ENCODE results near the gene ATP5F1E. TPM values are rescaled to one million over a fixed set of nuclear protein-coding genes. Genes with fewer than 3 reads are reported as not detected.

Gene ATP5F1E
- total and polyA plus RNA-seq, 9 of the 15 experiments (the other 6 are each of a cell fraction or from before 2014, with no cell fraction given) = 60.3 to 162 (median 113) TPM

GRCh38 chr20:59004763-59005522, 27.2 kb downstream of the ATP5F1E start:
- Histone ChIP-seq H3K27ac (ENCODE audit: extremely low read depth, low read depth, low read length) (no peak overlapping the region; the same call in 2 of the 3 replicates), H3K4me3 (peak overlapping the region; percentile 66; the same call in 1 of the 2 replicates), H3K79me2 (ENCODE audit: control insufficient read depth, insufficient read depth, low read length) (peaks cover 41% of the 10 kb centered on the region), H3K4me2 (ENCODE audit: insufficient read depth, low read length) (peak overlapping the region; percentile 87), H3K4me1 (replicated peaks in 1 of 2; ENCODE audit: control insufficient read depth in 2 of 2, insufficient read depth in 2 of 2, low read length in 2 of 2) (peaks cover 31 to 81% of the 10 kb centered on the region in 2 experiments), H3K9me1 (ENCODE audit: control insufficient read depth, insufficient read depth, low read length) (peaks cover 6% of the 10 kb centered on the region), H3K27me3 (ENCODE audit: control insufficient read depth in 2 of 2, insufficient read depth in 2 of 2, low read length in 2 of 2) (no peaks in the 10 kb centered on the region), H2AFZ (ENCODE audit: low read depth, low read length) (no peak overlapping the region), H3K36me3 (ENCODE audit: control insufficient read depth, insufficient read depth, low read length) (peaks cover 52% of the 10 kb centered on the region; the same call in 2 of the 3 replicates), H4K20me1 (replicated peaks; ENCODE audit: control insufficient read depth, insufficient read depth, low read length) (peaks cover 2% of the 10 kb centered on the region), H3K9me3 (replicated peaks; ENCODE audit: control insufficient read depth, insufficient read depth, low read depth, low read length) (no peaks in the 10 kb centered on the region), H3K9ac (ENCODE audit: insufficient read depth in 1 of 2, low read depth in 2 of 2, low read length in 2 of 2) (peak overlapping the region; percentile 91 to 99; a peak in 3 of 4 replicates)
- ATAC-seq = no peak
- no peak for FAIRE-seq
- DNase-seq (ENCODE audit: extremely low read depth in 1 of 4, low spot score in 3 of 4) = no peak
- WGBS (ENCODE audit: insufficient coverage, low coverage, missing lambda C conversion rate) = 72% methylated on average over 16 of the region's 17 CpGs
- intact Hi-C loops (cut with micrococcal nuclease) = no loop called here
- no TSS peak for BruUV-seq (replicated peaks)
- ChIA-PET CTCF (ENCODE audit: low intra/inter-chr PET ratio) (no interaction called here), POLR2A (interaction anchor here (1.1 kb wide), 2 partner anchors 16 to 21 kb away, joined by 3 read pairs; no protein-coding TSS in a partner anchor)
- in situ Hi-C loops (cut with MboI) = no loop called here
- peak; percentile 96 for TF ChIP-seq ZFP36 (IDR thresholded peaks at IDR 0.05; ENCODE audit: low read depth, low read length, partially characterized antibody)
- TF ChIP-seq, protein P1, sequence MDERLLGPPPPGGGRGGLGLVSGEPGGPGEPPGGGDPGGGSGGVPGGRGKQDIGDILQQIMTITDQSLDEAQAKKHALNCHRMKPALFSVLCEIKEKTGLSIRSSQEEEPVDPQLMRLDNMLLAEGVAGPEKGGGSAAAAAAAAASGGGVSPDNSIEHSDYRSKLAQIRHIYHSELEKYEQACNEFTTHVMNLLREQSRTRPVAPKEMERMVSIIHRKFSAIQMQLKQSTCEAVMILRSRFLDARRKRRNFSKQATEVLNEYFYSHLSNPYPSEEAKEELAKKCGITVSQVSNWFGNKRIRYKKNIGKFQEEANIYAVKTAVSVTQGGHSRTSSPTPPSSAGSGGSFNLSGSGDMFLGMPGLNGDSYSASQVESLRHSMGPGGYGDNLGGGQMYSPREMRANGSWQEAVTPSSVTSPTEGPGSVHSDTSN (CRISPR knock-in tag; IDR thresholded peaks at IDR 0.05; ENCODE audit: low read depth) = no peak
- TF ChIP-seq, protein P1 (tag; conservative IDR thresholded peaks at IDR 0.05; ENCODE audit: low read depth) = peak; percentile 54; the same call in 1 of the 2 replicates
- no peak for TF ChIP-seq CAMTA2 (CRISPR knock-in tag; conservative IDR thresholded peaks at IDR 0.05)
- TF ChIP-seq RBFOX2 (IDR thresholded peaks at IDR 0.05; ENCODE audit: low read depth, low read length) = 0 out of 2 replicates have a peak, but pooled peaks have one; percentile 2
- TF ChIP-seq PKNOX1 (IDR thresholded peaks at IDR 0.05) = peak; percentile 93
- TF ChIP-seq KDM1A (IDR thresholded peaks at IDR 0.05) = peak in 1 of 2 experiments; percentile 48; a peak in 2 of 4 replicates
- peak; percentile 37 for TF ChIP-seq MEIS2 (IDR thresholded peaks at IDR 0.05; ENCODE audit: partially characterized antibody)
- TF ChIP-seq CGGBP1 (CRISPR knock-in tag; IDR thresholded peaks at IDR 0.05) = no peak
- TF ChIP-seq, protein P2, sequence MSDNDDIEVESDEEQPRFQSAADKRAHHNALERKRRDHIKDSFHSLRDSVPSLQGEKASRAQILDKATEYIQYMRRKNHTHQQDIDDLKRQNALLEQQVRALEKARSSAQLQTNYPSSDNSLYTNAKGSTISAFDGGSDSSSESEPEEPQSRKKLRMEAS (CRISPR knock-in tag; IDR thresholded peaks at IDR 0.05) = peak; percentile 21; the same call in 1 of the 2 replicates
- TF ChIP-seq RERE (CRISPR knock-in tag; IDR thresholded peaks at IDR 0.05; ENCODE audit: borderline replicate concordance) = no peak
